ENCODE data around the gene GRIK1.

GRIK1 gene

GRCh38 chr21:29947119-29947518 lies 7.3 kb upstream of the GRIK1 start:
- Histone ChIP-seq H3K9ac (ENCODE audit: low read depth, low read length, poor library complexity, severe bottlenecking) (no peak overlapping the region), H3K36me3 (ENCODE audit: insufficient read depth, low read length) (no peaks in the 10 kb centered on the region), H3F3A (ENCODE audit: low read depth) (no peaks in the 10 kb centered on the region), H3K4me1 (ENCODE audit: insufficient read depth, low read length, poor library complexity, severe bottlenecking) (no peaks in the 10 kb centered on the region), H3K9me3 (ENCODE audit: insufficient read depth, low read depth, low read length) (no peaks in the 10 kb centered on the region), H3K27me3 (ENCODE audit: insufficient read depth, low read length, poor library complexity, severe bottlenecking) (no peaks in the 10 kb centered on the region), H3K79me2 (ENCODE audit: insufficient read depth, low read length) (no peaks in the 10 kb centered on the region), H3K9me2 (replicated peaks; ENCODE audit: low read depth, low read length) (no peaks in the 10 kb centered on the region), H3K4me2 (ENCODE audit: low read depth, low read length, poor library complexity, severe bottlenecking) (no peak overlapping the region), H4K20me1 (ENCODE audit: insufficient read depth, low read length, poor library complexity, severe bottlenecking) (no peaks in the 10 kb centered on the region), H2AFZ (ENCODE audit: low read length) (no peak overlapping the region), H3K4me3 (ENCODE audit: low read length, poor library complexity, severe bottlenecking) (no peak overlapping the region)
- TF ChIP-seq CTCF (conservative IDR thresholded peaks at IDR 0.05; ENCODE audit: low read length): no peak
- TF ChIP-seq EZH2phosphoT487 (IDR thresholded peaks at IDR 0.05; ENCODE audit: borderline replicate concordance): no peak

- Histone ChIP-seq H3F3A (ENCODE audit: low read depth) (no peaks in the 10 kb centered on the region), H3K9me3 (ENCODE audit: insufficient read depth, low read depth, low read length) (no peaks in the 10 kb centered on the region), H3K4me3 (ENCODE audit: low read length, poor library complexity, severe bottlenecking) (no peak overlapping the region), H2AFZ (ENCODE audit: low read length) (no peak overlapping the region), H4K20me1 (ENCODE audit: insufficient read depth, low read length, poor library complexity, severe bottlenecking) (no peaks in the 10 kb centered on the region), H3K9ac (ENCODE audit: low read depth, low read length, poor library complexity, severe bottlenecking) (no peak overlapping the region), H3K4me1 (ENCODE audit: insufficient read depth, low read length, poor library complexity, severe bottlenecking) (no peaks in the 10 kb centered on the region), H3K27me3 (ENCODE audit: insufficient read depth, low read length, poor library complexity, severe bottlenecking) (no peaks in the 10 kb centered on the region), H3K36me3 (ENCODE audit: insufficient read depth, low read length) (no peaks in the 10 kb centered on the region), H3K79me2 (ENCODE audit: insufficient read depth, low read length) (no peaks in the 10 kb centered on the region), H3K9me2 (replicated peaks; ENCODE audit: low read depth, low read length) (no peaks in the 10 kb centered on the region), H3K4me2 (ENCODE audit: low read depth, low read length, poor library complexity, severe bottlenecking) (no peak overlapping the region)
- TF ChIP-seq CTCF (conservative IDR thresholded peaks at IDR 0.05; ENCODE audit: low read length): no peak
- no peak for TF ChIP-seq EZH2phosphoT487 (IDR thresholded peaks at IDR 0.05; ENCODE audit: borderline replicate concordance)
These were observed 4.1 kb upstream of the GRIK1 start for GRCh38 chr21:29943885-29944284.

DNA sequence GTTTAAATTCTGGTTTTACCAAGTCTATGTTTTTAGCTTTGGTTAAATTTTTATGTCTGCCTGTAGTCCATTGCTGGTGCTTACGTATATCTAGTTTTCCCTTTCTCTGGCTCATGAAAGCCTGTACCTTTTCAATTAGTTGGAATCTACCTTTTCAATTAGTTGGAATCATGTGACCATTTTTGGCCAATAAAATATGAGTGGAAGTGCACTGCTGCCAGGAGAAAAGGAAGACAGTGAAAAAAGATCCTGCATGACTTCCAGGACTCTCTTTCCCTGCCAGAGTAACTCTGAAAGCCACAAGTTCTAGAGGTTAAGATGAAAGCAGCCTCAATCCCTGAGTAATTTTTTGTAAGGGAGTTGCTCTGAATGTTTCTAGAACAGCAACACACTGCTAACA lies 2.2 kb upstream of the GRIK1 start:
- Histone ChIP-seq H3F3A (ENCODE audit: low read depth) (no peaks in the 10 kb centered on the region), H4K20me1 (ENCODE audit: insufficient read depth, low read length, poor library complexity, severe bottlenecking) (no peaks in the 10 kb centered on the region), H3K4me3 (ENCODE audit: low read length, poor library complexity, severe bottlenecking) (no peak overlapping the region), H3K79me2 (ENCODE audit: insufficient read depth, low read length) (no peaks in the 10 kb centered on the region), H3K36me3 (ENCODE audit: insufficient read depth, low read length) (no peaks in the 10 kb centered on the region), H3K9me2 (replicated peaks; ENCODE audit: low read depth, low read length) (no peaks in the 10 kb centered on the region), H3K4me2 (ENCODE audit: low read depth, low read length, poor library complexity, severe bottlenecking) (no peak overlapping the region), H3K27me3 (ENCODE audit: insufficient read depth, low read length, poor library complexity, severe bottlenecking) (no peaks in the 10 kb centered on the region), H3K9me3 (ENCODE audit: insufficient read depth, low read depth, low read length) (no peaks in the 10 kb centered on the region), H2AFZ (ENCODE audit: low read length) (no peak overlapping the region), H3K4me1 (ENCODE audit: insufficient read depth, low read length, poor library complexity, severe bottlenecking) (no peaks in the 10 kb centered on the region), H3K9ac (ENCODE audit: low read depth, low read length, poor library complexity, severe bottlenecking) (no peak overlapping the region)
- TF ChIP-seq EZH2phosphoT487 (IDR thresholded peaks at IDR 0.05; ENCODE audit: borderline replicate concordance) (no peak), CTCF (conservative IDR thresholded peaks at IDR 0.05; ENCODE audit: low read length) (no peak)

All from Loucy (cell line).